HG02678 (cell line): ENCODE measurements around the gene SLCO3A1.

Source experiments
- ATAC-seq: cut with Tn5 transposase; IDR thresholded peaks from one replicate; pipeline ENCODE4 v1.9.1; 2021; ENCODE audit warnings: mild to moderate bottlenecking, moderate library complexity; ENCODE audit not compliant: unreplicated experiment

Gene SLCO3A1

GRCh38 chr15:92153620-92154019 lies 300.1 kb downstream of the SLCO3A1 start:
- no peak for ATAC-seq

GRCh38 chr15:92155934-92156333 lies 302.4 kb downstream of the SLCO3A1 start:
- no peak for ATAC-seq

GRCh38 chr15:92157666-92158298 lies 304.3 kb downstream of the SLCO3A1 start:
- no peak for ATAC-seq

DNA sequence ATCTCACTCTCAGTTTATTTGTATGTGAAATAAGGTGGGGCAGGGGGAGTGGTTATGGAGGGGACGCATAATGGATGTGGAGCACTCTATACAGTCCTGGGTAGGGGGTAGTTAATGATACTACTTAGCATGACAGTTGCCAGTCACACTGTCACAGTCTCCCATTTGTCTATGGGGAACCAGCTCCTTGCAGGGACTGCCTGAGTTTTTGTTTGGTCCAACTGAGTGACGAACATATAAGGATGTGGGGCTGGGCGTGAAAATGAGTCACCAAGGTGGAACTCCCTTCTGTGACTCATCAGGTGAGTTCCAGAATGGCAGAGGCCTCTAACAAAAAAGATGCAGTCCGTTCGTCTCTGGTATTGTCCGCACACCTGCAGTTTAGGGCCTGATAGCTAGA lies 304.9 kb downstream of the SLCO3A1 start:
- ATAC-seq, result no peak

- no peak for ATAC-seq
Observed at GRCh38 chr15:92159481-92159880, 306.0 kb downstream of the SLCO3A1 start.

GRCh38 chr15:92159906-92160841 lies 306.7 kb downstream of the SLCO3A1 start:
- ATAC-seq, result no peak

DNA sequence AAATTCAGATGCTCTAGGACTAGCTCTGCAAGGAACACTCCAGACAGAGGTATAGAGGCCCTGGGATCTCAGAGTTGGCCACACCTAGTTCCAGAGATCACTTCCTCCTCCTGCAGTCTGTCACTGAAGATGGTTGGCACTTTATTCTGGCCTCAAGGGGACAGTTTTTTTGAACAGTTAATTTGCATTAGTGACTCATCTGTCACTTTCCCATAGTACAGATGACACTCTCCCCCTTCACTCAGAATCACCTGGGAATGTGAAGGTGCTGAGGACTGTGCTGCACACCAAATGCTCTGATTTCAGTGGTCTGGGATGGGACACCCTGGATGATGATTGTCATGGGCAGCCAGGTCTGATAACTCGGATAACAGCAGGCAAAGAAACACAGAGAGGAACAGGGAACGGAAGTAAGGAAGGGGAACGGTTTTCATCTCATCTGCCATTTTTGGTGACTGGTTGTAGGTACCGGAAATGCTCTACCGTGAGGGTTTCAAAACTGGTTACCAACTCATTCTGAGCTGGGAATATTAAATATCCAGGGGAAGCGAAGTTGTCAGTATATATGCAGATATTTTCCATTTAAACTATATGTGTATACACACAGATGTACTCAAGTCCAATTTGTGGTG lies 307.6 kb downstream of the SLCO3A1 start:
- peak; percentile 93 for ATAC-seq

GRCh38 chr15:92162657-92163056 lies 309.1 kb downstream of the SLCO3A1 start:
- ATAC-seq, result no peak

DNA sequence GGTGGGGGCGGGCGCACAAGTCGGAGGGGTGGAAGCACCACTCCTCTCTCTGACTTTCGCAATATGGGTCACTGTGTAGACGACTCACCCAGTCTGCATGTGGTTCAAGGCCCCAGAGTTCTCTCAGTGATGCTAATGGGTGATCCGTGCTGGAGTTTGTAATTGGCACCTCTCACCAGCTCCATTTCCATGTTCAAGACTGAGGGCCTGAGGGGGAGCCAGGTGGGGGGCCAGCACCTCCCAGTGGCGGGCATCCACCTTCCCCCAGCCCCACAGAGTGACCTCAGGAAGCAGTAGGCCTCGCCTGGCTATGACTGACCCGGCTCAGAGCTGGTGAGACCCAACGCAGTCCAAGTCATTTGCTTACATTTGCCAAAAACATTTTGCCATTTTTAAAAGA lies 310.1 kb downstream of the SLCO3A1 start:
- no peak for ATAC-seq

DNA sequence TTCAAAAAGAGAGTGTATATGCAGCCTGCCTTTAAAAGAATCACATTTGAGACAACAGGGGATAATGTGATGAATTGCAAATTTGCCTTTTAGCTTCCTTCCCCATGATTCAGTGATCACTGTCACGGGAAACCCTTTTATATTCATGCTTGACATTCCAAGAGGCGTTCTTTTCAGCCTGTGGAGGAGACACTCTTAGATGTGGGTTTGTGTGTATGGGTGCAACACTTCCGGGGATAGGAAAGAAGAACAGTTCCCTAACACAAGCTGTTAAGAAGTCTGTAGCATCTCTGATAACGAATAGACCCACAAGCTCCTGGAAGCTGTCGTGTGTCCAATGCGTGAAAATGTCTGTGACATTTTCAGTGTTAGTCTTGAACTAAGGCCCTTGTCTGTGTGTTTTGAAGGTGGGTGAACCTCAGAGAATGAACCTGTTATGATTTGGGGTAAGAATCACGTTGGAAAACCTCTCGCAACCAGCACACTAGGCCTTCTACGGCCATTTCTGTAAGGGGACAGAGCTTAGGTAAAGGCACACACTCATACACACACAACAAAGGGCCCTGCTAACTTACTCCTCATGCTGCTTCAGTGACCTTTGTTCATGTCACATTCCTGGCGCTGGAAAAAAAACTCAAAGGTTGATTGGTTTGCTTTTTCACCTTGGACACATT lies 311.0 kb downstream of the SLCO3A1 start:
- no peak for ATAC-seq

GRCh38 chr15:92165001-92165346 lies 311.5 kb downstream of the SLCO3A1 start:
- ATAC-seq, result no peak

DNA sequence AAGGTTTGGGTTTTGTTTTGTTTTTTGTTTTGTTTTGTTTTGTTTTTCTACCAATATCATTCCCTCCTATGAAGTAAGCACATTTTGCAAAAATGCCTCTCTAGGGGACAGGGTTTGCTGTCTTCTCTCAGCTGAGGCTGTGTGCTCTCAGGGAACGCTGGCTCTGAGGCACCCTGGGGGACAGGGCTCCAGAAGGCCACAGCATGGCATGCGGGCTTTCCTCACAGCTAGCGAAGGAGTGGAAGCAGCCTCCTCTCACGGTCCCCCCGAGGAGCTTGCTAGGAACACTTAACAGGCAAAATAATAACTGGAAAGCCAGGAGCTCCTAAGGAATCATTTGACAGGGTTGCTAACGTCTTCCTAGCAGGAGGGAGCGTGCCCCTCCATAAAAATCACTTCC lies 312.5 kb downstream of the SLCO3A1 start:
- ATAC-seq, result no peak

DNA sequence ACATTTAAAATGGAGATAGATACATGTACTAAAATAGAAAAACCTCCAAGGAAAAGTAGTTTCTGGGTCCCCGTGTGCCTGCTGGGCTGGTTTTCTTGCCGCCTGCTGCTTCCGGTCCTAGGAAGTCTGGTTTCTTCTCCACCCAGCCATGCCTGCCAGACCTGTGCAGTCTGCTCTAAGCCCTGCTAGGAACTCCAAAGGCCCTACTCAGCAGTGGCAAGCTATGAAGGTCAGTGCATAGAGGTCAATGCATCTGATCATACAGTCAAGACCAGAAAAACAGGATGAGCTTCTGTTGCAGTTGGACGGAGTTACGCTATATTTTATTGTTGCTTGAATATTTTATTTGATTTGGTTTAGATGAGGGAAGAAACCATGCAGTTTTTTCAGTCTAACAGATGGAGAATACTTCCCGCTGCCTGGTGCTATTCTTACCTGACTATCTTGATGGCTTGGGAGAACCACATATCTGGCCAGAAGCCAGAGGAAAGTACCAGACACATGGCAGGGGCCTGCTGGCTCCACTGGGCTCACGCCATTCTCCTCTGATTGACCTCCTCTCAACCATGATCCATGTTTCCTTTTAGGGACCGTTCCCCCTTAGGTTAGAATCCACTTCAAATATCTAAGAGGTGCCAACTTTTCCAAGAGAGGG lies 313.4 kb downstream of the SLCO3A1 start:
- no peak for ATAC-seq

- ATAC-seq, result no peak
Observed at GRCh38 chr15:92167451-92167850, 313.9 kb downstream of the SLCO3A1 start.

GRCh38 chr15:92168066-92168683 lies 314.7 kb downstream of the SLCO3A1 start:
- no peak for ATAC-seq

DNA sequence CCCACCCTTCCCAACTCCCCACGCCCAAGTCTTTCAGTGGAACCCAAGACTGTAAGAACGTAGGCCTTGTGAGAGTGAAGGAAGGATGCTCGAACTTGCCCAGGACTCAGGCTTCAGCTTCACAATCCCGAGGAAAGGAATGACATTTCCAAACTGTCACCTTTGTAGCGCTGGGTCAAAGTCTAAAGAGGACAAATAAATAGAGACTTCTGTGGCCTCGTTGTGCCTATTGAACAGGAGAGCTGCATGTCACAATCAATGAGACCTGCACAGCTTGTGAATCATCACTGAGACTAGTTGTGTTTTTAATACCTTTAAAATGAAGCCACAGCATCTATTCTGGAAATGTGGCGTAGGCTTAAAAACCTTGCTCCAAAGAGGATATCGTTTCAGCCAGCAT lies 317.4 kb downstream of the SLCO3A1 start:
- ATAC-seq, result no peak

- ATAC-seq, result no peak
Observed at GRCh38 chr15:92178911-92179310, 325.4 kb downstream of the SLCO3A1 start.

GRCh38 chr15:92184142-92184541 lies 330.6 kb downstream of the SLCO3A1 start:
- ATAC-seq, result no peak

DNA sequence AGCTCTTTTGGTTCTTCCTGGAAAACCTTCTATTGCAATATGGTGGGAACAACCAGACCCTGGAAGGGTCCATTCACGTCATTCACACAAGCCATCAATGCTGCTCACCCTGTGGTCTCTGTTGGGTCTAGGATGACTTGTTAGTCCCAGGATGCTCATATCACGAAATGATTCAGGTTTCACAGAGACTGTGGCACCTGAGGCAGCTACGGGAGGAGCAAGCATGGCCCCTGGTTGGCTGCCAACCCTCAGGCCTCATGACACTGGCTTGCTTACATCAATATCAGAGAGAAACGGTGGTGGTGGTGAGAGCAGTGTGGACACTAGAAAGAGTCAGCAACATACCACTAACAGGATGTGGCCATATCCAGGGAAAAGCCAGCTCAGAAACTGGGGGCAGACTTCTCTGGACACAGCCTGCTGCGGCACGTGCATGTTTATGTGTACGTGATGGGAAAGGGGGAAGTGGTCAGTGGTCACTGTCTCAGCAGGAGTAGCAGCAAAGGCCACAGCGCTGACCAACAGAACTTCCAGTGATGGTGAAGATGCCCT lies 331.2 kb downstream of the SLCO3A1 start:
- no peak for ATAC-seq

GRCh38 chr15:92187975-92188374 lies 334.5 kb downstream of the SLCO3A1 start:
- no peak for ATAC-seq
